AG09309 (cell line): Measurements from ENCODE around the gene CCDC187.

Source experiments
- DNase-seq: peaks from one replicate; pipeline ENCODE4 v3.0.0-alpha.2; 2010; ENCODE audit warnings: low read depth
- H3K4me3 ChIP-seq: 2 replicates; pipeline ENCODE4 v1.5.1; 2011; ENCODE audit warnings: mild to moderate bottlenecking, low read depth, low read length, moderate library complexity; ENCODE audit not compliant: control insufficient read depth
- TF ChIP-seq, protein P1 (sequence below): IDR thresholded peaks from 2 replicates; pipeline ENCODE4 v1.5.1; 2011; ENCODE audit warnings: mild to moderate bottlenecking, low read depth, low read length, inconsistent platforms; ENCODE audit not compliant: insufficient read depth, control insufficient read depth; ENCODE audit errors: missing control alignments

CCDC187 gene

DNA sequence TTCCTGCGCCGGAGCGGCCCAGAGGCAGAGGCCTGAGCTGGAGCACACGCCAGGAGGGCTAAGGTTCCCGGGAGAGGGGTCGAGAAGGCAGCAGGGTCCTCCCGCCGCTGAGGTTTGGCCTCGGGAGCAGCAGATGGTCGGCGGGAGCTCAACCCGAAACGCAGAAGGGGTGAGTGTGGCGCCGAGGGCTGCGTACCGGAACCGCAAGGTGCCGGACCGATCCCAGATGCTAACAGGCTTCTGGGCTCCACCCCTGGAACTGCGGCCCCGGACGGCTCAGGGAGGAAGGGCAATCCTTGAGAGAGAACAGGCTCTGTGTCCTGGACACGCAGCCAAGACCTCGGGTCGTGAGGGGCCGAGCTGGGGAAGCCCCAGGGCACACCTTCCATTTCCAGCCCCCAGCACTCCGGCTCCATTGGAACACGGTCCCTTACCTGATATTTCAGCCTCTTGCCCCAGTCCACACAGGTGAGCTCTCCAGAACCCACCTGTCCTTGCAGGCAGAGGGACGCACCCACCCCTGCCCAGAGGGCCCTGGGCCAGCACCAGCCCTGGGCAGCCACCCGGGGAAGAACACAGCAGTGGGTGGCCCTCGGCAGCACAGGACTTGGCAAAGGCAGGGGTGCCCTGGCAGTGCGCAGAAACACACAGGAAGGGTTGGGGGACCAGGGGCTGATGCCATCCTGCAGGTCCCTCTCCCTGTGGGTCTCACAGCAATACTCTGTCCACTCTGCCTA, 100.3 kb downstream of the CCDC187 start:
- TF ChIP-seq, protein P1, sequence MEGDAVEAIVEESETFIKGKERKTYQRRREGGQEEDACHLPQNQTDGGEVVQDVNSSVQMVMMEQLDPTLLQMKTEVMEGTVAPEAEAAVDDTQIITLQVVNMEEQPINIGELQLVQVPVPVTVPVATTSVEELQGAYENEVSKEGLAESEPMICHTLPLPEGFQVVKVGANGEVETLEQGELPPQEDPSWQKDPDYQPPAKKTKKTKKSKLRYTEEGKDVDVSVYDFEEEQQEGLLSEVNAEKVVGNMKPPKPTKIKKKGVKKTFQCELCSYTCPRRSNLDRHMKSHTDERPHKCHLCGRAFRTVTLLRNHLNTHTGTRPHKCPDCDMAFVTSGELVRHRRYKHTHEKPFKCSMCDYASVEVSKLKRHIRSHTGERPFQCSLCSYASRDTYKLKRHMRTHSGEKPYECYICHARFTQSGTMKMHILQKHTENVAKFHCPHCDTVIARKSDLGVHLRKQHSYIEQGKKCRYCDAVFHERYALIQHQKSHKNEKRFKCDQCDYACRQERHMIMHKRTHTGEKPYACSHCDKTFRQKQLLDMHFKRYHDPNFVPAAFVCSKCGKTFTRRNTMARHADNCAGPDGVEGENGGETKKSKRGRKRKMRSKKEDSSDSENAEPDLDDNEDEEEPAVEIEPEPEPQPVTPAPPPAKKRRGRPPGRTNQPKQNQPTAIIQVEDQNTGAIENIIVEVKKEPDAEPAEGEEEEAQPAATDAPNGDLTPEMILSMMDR = no peak
- DNase-seq = no peak
- no peak overlapping the region for H3K4me3 ChIP-seq

DNA sequence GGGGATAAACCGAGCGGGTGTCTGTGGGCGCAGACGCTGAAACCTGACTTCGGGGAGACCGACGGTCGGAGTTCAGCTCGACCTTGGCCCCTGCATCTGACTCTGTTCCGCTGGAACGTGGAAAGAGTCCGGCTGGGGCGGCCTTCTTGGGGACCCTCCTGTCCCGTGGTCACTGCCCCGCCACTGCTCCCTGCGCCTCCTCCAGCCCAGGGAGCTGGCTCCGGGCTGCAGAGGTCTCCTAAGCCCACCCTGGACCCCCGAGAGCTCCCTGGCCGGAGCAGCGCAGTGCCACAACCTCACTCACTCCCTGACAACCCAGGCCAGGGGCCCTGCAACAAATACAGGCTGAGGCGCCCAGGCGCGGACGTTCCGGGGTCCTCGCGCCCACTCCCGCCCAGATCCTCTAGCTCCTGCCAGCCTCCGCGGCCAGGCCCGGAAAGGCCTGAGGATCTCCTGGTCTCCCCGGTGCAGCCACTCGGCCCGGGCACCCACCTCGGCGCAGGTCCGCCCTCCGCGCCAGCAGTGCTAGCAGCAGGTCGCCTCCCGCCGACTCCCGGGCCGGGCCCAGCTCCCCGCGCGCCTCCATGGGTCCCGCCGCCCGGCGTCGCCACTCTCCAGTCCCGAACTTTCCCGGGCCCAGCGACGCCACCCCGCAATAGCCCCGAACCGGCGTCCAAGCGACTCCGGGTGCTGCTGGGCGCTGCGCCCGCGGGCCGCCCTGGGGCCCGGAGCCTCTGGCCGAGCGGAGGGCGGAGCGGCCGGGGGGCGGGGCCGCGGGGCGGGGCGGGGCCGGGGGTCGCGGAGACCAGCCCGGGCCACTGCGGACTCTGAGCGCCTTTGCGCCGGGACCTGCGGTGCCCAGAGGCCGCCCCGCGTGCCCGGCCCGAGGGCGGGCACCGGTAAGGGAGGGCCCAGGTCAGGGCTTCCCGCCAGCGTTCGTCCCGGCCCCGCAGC, 101.2 kb downstream of the CCDC187 start:
- H3K4me3 ChIP-seq = no peak overlapping the region
- DNase-seq = no peak
- TF ChIP-seq, protein P1 = no peak

DNA sequence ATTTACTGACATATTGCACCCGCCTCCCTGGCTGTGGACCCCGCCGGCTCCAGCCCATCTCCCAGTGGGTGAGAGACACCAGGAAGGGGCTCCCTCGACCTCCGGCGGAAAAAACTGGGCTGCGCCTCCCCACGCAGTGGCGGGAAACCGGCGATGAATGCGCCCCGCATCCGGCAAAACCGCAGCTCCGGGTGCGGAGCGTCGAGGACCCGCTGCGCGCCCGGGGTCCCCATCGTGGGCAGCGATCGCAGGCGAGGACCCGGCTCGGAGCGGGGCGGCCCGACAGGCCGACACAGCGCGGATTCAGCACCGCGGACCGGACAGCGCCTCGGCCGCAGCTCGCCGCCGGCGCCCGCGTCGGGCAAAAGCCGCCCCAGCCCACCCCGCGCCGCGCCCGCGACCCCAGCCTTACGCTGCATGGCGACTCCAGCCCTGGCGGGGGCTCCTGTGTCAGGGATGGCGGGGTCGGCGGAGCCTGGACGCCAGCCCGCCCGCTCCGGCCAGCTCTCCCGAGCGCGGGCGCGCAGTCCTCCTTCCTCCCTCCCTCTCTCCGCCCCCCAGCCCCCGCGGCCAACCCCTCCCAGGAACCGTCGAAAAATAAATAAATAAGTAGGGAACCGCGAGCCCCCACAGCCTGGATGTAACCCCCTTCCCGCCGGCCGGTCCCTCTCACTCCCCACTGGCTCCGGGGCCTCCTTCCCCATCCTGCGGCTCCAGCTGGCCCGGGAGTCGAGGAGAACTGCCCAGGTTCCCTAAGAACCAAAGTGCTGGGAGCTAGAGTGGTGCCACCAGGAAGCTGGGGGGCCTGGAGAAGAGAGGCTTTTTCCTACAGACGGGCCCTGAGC, 102.1 kb downstream of the CCDC187 start:
- H3K4me3 ChIP-seq = no peak overlapping the region
- TF ChIP-seq, protein P1 = no peak
- no peak for DNase-seq

DNA sequence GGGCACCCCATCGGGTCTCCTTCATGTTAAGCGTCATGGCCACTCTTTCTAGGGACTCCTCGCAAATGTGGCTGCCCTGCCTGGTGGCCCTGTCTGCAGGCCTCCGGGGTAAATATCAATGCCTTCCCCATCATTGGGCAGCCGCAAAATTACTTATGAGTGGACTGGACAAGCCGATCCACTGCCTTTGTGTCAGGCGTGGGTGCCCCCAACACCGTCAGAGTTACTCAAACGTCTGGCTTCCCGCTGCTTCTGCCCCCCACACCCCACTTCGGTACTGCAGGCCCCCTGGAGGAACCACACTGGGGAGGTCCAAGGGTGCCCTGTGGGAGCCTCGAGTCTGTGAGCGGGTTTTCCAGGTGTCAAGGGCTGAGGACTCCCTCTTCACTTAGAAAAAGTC, 102.7 kb downstream of the CCDC187 start:
- no peak overlapping the region for H3K4me3 ChIP-seq
- no peak for DNase-seq
- TF ChIP-seq, protein P1 = no peak

DNA sequence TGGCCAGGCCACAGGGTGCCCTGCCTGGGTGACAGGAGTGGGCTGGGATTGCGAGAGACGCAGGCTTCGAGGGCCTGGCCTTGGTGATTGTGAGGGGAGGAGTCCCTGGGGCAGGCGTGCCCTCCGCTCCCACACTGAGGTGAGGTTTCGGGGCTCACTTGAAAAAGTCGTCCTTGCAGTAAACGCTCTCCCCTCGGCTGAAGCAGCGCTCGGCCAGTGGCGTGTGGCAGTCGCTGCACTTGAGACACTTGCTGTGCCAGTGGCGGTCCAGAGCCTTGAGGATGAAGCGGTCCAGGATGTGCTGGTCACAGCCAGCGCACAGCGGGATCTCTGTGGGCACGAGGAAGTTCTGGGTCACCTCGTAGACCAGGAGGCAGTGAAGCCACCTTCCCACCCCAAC, 103.5 kb downstream of the CCDC187 start:
- DNase-seq = no peak
- TF ChIP-seq, protein P1 = no peak
- H3K4me3 ChIP-seq = no peak overlapping the region
